SK-N-SH treated with all-trans-retinoic acid at 6 μM for 48 hours (cell line): Measurements from ENCODE around the gene TMEM254.

Source experiments
- ATAC-seq: fragments of 200-7000 bp; cut with Tn5 transposase; 3 replicates; pipeline ENCODE4 v1.9.1; 2020; ENCODE audit warnings: mild to moderate bottlenecking, moderate library complexity
- ARNTL ChIP-seq: fragments of 450-650 bp; formaldehyde crosslinking; IDR thresholded peaks from 2 replicates; pipeline ENCODE4 v1.5.0; 2020; ENCODE audit warnings: low read depth, mild to moderate bottlenecking, moderate library complexity, borderline replicate concordance
- CSRNP3 ChIP-seq: fragments of 250-450 bp; sonication (Bioruptor Pico); IDR thresholded peaks from 2 replicates; pipeline ENCODE4 v1.5.1; 2021; ENCODE audit warnings: mild to moderate bottlenecking, moderate library complexity
- ESRRG ChIP-seq: fragments of 250-450 bp; sonication (Bioruptor Pico); IDR thresholded peaks from 2 replicates; pipeline ENCODE4 v1.6.1; 2021; ENCODE audit warnings: mild to moderate bottlenecking
- ISL1 ChIP-seq: fragments of 250-450 bp; sonication (Bioruptor Pico); IDR thresholded peaks from 2 replicates; pipeline ENCODE4 v2.1.2; 2022; ENCODE audit warnings: mild to moderate bottlenecking, moderate library complexity
- POU6F1 ChIP-seq: fragments of 250-450 bp; sonication (Bioruptor Pico); IDR thresholded peaks from 2 replicates; pipeline ENCODE4 v1.8.0; 2021; ENCODE audit warnings: low read depth, mild to moderate bottlenecking, moderate library complexity, borderline replicate concordance
- PPARA ChIP-seq: fragments of 250-450 bp; sonication (Bioruptor Pico); IDR thresholded peaks from 2 replicates; pipeline ENCODE4 v1.5.0; 2020; ENCODE audit warnings: mild to moderate bottlenecking, borderline replicate concordance
- RARB ChIP-seq: fragments of 250-450 bp; sonication (Bioruptor Pico); IDR thresholded peaks from 2 replicates; pipeline ENCODE4 v1.8.0; 2021; ENCODE audit warnings: mild to moderate bottlenecking, moderate library complexity
- SNAI2 ChIP-seq: fragments of 250-450 bp; sonication (Bioruptor Pico); IDR thresholded peaks from 2 replicates; pipeline ENCODE4 v1.5.0; 2020; ENCODE audit warnings: mild to moderate bottlenecking, moderate library complexity
- TOX ChIP-seq: fragments of 250-450 bp; sonication (Bioruptor Pico); IDR thresholded peaks from 2 replicates; pipeline ENCODE4 v1.8.0; 2021; ENCODE audit warnings: mild to moderate bottlenecking, moderate library complexity, borderline replicate concordance
- TSHZ2 ChIP-seq: fragments of 250-450 bp; sonication (Bioruptor Pico); IDR thresholded peaks from 2 replicates; pipeline ENCODE4 v1.5.0; 2020; ENCODE audit warnings: mild to moderate bottlenecking, moderate library complexity
- ZFP3 ChIP-seq: fragments of 250-450 bp; sonication (Bioruptor Pico); IDR thresholded peaks from 2 replicates; pipeline ENCODE4 v1.5.0; 2020; ENCODE audit warnings: mild to moderate bottlenecking, moderate library complexity
- ZNF8 ChIP-seq: fragments of 450-650 bp; formaldehyde crosslinking; IDR thresholded peaks from 2 replicates; pipeline ENCODE4 v1.5.0; 2020; ENCODE audit warnings: mild to moderate bottlenecking, moderate library complexity

The TMEM254 gene

GRCh38 chr10:80139265-80139664 lies 60.8 kb downstream of the TMEM254 start:
- ATAC-seq, result no peak
- TF ChIP-seq RARB (CRISPR knock-in tag), result no peak
- no peak for TF ChIP-seq ESRRG

- ATAC-seq, result no peak
- TF ChIP-seq CSRNP3 (CRISPR knock-in tag) (no peak), ARNTL (CRISPR knock-in tag) (no peak)
These were observed 61.8 kb downstream of the TMEM254 start for GRCh38 chr10:80140251-80140650.

GRCh38 chr10:80141696-80142460 lies 63.4 kb downstream of the TMEM254 start:
- no peak for ATAC-seq
- TF ChIP-seq ARNTL (CRISPR knock-in tag) (no peak), ISL1 (CRISPR knock-in tag) (no peak), TSHZ2 (no peak), CSRNP3 (CRISPR knock-in tag) (no peak), ESRRG (no peak), PPARA (CRISPR knock-in tag) (no peak), ZNF8 (CRISPR knock-in tag) (no peak), ZFP3 (CRISPR knock-in tag) (no peak), SNAI2 (CRISPR knock-in tag) (no peak), POU6F1 (CRISPR knock-in tag) (no peak), TOX (no peak)
